Measurements from ENCODE around the gene ZFAND2B.

Gene ZFAND2B

GRCh38 chr2:219204425-219205164 is 2.0 kb upstream of the ZFAND2B start:
- DNase-seq, result peak; percentile 3

DNA sequence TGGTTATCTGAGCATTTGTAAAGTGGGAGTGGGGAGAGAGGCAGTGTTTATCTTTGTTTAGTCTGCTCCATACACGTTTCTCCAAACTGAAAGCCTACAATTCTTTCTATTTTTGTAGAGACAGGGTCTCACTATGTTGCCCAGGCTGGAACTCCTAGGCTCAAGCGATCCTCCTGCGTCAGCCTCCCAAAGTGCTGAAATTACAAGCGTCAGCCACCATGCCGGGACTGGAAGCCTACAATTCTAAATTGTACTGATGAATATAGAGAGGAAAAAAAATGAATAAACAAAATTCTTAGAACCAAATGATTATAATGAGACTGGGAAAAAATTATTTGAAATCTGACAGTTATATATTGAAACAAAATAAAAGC is 1.4 kb upstream of the ZFAND2B start:
- peak; percentile 0 for DNase-seq

- DNase-seq, result no peak
These were observed 628 bp upstream of the ZFAND2B start for GRCh38 chr2:219205981-219206327.

DNA sequence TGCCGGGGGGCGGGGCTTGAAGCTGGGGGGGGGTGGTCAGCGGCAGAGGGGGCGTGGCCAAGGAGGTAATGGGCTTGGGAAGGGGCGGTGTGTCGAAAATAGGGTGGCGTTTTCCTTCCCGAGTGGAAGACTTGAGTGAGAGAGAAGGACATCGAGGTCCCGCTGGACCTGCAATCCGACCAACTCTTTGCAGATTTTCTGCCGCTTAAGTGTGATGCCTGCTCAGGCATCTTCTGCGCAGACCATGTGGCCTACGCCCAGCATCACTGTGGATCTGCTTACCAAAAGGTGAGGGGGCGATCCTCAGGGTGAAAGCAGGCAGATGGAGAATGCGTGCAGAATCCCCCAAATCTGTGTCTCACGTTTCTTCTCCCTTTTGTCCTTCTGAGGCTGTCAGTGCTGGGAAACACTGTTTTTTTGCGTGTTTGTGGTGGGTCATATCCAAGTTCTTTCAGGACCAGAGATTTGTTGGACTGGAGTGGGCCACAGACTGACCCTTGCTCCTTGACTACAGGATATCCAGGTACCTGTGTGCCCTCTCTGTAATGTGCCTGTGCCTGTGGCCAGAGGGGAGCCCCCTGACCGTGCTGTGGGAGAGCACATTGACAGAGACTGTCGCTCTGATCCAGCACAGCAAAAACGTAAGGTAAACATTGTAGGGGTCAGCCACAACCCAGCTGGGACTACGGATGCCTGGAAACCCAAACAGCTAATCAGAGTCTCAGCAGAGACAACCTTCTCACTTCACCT is 727 bp downstream of the ZFAND2B start:
- DNase-seq, result no peak

GRCh38 chr2:219207884-219208740 is 1.5 kb downstream of the ZFAND2B start:
- DNase-seq, result peak; percentile 31

DNA sequence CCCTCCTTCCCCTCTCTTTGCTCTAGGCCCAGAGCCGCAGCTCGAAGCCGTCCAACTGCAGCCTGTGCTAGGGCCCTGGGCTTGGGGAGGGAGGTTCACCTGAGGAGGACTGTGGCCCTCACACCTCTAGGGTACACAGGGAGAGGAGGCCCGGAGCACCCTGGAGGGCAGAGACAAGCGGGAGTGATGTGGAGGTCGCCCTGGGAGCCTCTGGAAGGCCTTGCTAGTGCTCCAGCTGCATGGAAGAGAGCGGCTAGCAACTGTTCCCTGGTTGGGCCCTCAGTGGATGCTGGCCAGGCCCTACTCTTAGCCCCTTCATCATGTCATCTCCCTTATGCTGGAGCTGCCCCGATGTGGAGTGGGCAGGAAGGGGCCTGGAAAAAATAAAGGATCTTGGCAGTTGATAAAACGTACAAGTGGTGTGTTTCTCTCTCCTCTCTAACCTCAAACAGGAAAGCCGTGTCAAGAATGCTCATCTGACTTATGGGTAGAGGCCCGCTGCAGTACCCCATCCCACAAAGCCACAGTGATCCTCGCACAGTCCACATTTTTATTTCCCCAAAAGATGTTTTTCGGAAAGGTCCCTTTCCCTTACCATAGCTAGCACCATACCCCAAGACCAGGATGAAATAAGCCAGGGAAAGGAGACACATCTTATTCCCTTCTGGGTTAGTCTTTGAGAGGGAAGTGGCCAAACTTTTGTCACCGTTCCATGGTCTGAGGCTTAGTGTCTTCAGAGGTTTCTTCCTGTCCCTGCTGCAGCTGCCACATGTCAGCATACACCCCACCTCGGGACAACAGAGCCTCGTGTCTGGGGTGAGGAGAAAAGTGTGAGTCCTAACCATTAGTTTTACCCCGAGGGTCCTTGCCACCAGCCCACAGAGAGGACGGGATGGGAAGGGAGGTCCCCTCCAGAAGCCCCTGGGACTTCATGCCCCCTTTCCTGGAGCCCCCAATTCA is 2.9 kb downstream of the ZFAND2B start:
- peak; percentile 49 for DNase-seq

- no peak for DNase-seq
These were observed 3.8 kb downstream of the ZFAND2B start for GRCh38 chr2:219210196-219210885.

DNA sequence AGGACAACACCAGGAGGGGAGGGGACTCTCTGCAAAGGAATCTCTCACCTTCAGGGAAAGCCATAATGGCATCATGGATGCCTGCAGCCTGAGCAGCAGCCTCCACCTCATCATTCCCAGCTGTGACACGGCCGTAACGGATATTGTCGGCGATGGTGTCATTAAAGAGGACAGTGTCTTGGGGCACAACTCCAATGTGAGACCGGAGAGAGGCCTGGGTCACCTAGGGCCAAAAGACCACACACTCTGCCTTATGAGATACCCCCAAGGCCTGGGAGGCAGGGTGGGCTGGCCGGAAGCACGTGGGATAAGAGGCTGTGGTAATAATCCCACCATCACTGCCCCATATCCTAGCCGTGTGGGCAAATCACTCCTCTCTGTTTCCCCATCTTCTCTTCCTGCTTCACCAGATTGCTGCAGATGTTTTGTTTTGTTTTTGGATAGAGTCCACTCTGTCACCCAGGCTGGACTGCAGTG is 4.3 kb downstream of the ZFAND2B start:
- DNase-seq, result no peak

- DNase-seq, result no peak
These were observed 6.4 kb downstream of the ZFAND2B start for GRCh38 chr2:219213026-219213415.

- no peak for DNase-seq
These were observed 7.0 kb downstream of the ZFAND2B start for GRCh38 chr2:219213486-219214071.

GRCh38 chr2:219214141-219214540 is 7.6 kb downstream of the ZFAND2B start:
- DNase-seq, result no peak

- DNase-seq, result no peak
These were observed 8.2 kb downstream of the ZFAND2B start for GRCh38 chr2:219214786-219215185.

GRCh38 chr2:219215871-219216534 is 9.4 kb downstream of the ZFAND2B start:
- no peak for DNase-seq

- DNase-seq, result no peak
These were observed 9.9 kb downstream of the ZFAND2B start for GRCh38 chr2:219216535-219216915.

DNA sequence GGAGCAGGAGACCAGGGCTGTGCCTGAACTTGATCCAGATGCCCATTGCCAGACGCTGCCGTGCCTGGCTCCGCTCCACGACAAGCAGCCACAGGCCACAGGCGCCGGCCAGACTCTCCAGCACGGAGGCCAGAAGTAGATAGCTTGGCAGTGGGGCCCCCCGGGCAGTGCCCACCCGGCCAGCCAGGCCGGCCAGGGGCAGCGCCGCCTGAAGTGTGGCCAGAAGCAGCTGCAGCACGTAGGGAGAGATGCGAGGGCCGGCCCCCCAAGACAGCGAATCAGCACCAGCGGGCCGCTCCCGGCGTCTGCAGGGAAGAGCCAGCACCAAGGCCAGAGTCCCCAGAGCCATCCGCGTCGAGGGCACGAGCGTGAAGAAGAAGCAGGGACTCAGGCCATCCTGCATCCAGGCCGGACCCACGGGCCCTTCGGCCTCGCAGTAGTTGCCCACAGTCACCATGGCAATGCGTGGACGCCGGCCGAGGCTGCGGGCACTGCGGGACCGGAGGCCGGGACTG is 11.7 kb downstream of the ZFAND2B start:
- peak; percentile 70 for DNase-seq

GRCh38 chr2:219218732-219219701 is 12.4 kb downstream of the ZFAND2B start, which contains the start of gene ABCB6:
Gene ABCB6 (minus strand): TSS chr2:219218958. CDS start chr2:219218673, 285 bp downstream.
- peak; percentile 97 for DNase-seq

DNA sequence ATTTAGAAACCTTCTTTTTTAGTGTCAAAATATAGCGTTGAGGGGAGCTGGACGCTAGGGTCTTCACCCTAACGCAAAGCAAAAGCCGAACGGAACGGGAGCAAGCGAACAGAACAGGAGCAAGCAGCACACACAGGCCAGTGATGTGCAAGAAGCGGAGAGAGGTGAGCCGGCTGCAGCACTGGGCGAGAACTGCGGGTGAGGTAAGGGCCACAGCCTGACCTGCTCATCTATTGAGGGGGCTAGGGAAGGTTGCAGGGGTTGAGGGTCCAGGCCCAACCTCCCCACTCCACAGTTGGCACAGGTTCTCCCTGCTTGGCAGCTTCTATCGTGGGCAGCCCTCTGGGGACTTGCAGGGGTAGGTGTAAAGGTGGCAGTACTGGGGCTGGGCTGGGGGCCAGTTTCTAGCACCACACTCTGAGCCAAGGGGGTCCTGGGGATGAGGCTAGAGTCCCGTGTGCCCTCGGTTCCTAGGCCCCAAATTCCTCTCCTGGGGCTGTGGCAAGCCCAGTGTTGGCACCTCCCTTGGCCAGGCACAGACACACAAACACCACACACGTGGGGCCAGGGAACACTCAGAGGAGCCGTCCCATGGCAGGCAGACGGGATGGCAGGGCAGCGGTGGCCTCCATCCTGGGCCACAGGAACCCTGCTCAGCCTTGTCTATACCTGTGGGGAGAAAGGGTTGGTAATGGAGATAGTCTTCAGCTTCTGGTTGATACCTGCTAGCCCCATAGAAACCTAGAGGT is 13.4 kb downstream of the ZFAND2B start:
- no peak for DNase-seq

All from hematopoietic multipotent progenitor cell treated with erythropoietin and hydrocortisone succinate and interleukin-3 and kit ligand, for 6 days (in vitro differentiated cells).